Right cardiac atrium (tissue), 5 donors: Measurements from ENCODE around the gene SCARF2. TPM values are rescaled to one million over a fixed set of nuclear protein-coding genes. Genes with fewer than 3 reads are reported as not detected.
"Not testable (repeated sequence)": the region's sequence is repeated elsewhere in the genome, so short reads cannot be mapped to it uniquely, and the experiment has no call there.

ENCODE experiments used
- ATAC-seq, 2 donors: fragments of 200-7000 bp; cut with Tn5 transposase; one replicate each; pipeline versions ENCODE4 v1.8.0 to v1.9.1; 2020; ENCODE audit warnings: moderate library complexity in 2 of 2, mild to moderate bottlenecking in 1 of 2
- DNase-seq, 3 donors: peaks; one replicate each; pipeline ENCODE4 v3.0.0-alpha.2; 2020
- H3K27ac ChIP-seq: one replicate; pipeline ENCODE4 v1.5.1; 2013; ENCODE audit warnings: mild to moderate bottlenecking, low read length, control low read depth, moderate library complexity
- H3K27me3 ChIP-seq: one replicate; pipeline ENCODE4 v1.6.1; 2013; ENCODE audit not compliant: control insufficient read depth, insufficient read depth
- H3K4me1 ChIP-seq: one replicate; pipeline ENCODE4 v1.6.1; 2013; ENCODE audit warnings: low read length; ENCODE audit not compliant: control insufficient read depth, insufficient read depth
- H3K4me3 ChIP-seq: one replicate; pipeline ENCODE4 v1.5.1; 2013; ENCODE audit warnings: low read length, control low read depth
- H3K9me3 ChIP-seq: one replicate; pipeline ENCODE4 v1.6.1; 2013; ENCODE audit warnings: low read length; ENCODE audit not compliant: control insufficient read depth
- WGBS: extraction: QIAGEN DNeasy Blood & Tissue Kit; methylation state at CpG from one replicate; pipeline ENCODE4 v1.1.7; 2013; 5-methylcytosine and 5-hydroxymethylcytosine counted together
- intact Hi-C, 4 donors: fragments of 100-400 bp; cut with DNase I; formaldehyde crosslinking; loops; one replicate each; pipeline versions ENCODE4 v1.11.0 to v1.14.0; 2022 to 2023
- polyA plus RNA-seq: library from polyadenylated mRNA; stranded (reverse); fragments of 200-250 nt; gene quantifications from one replicate; pipeline ENCODE4 v1.2.3, GENCODE V29; 2013
- total RNA-seq, 4 donors: library from RNA; stranded (reverse); fragmentation: NEBNext Ultra II Directional; extraction: Animal tissue kit (Norgen Biotek cat#: 25700); gene quantifications; one replicate each; pipeline ENCODE4 v1.2.1, GENCODE V29; 2021
- donor health status: healthy with polysubstance abuse.
- donor health status: DM: no; HTN: yes; CAD: no.
- donor health status: DM: no; HTN: no; CAD: no.
- donor health status: DM: no; HTN: yes; CAD: no; lungs with severe emphysema.
- donor health status: DM: yes; HTN: yes; CAD: no.

The SCARF2 gene
- total and polyA plus RNA-seq, 5 donors, result 2.9 to 7.1 (median 4.8) TPM

DNA sequence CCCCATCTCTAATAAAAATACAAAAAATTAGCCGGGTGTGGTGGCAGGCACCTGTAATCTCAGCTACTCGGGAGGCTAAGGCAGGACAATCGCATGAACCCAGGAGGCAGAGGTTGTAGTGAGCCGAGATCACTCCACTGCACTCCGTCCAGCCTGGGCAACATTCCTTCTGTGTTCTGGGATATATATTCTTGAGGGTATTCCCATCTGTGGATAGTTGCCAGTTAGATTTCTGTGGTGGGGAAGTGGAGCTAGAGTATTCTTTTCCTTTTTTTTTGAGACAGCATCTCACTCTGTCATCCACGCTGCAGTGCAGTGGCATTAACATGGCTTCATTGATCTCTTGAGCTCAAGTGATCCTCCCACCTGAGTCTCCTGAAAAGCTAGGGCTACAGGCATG is 52.8 kb downstream of the SCARF2 start:
- 86% methylated on average over 6 of the region's 6 CpGs for WGBS
- DNase-seq (no peak), ATAC-seq (no peak)
- Histone ChIP-seq H3K27me3 (no peaks in the 10 kb centered on the region), H3K4me3 (no peak overlapping the region), H3K9me3 (no peaks in the 10 kb centered on the region), H3K27ac (no peak overlapping the region), H3K4me1 (no peaks in the 10 kb centered on the region)
- intact Hi-C loops, result no loop called here

DNA sequence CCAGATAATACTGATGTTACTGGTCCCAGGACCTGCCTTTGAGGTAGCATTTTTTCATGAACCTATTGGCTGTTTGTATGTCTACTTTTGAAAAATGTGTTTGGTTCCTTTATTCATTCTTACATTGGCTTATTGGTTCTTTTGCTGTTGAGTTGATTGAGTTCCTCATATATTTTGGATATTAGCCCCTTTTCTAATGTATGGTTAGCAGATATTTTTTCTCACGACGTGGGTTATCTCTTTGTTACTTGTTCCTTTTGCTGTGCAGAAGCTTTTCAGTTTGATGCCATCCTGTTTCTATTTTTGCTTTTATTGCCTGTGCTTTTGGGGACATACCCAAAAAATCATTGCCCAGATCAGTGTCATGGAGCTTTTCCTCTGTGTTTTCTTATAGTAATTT is 53.5 kb downstream of the SCARF2 start:
- no peak overlapping the region for H3K27ac ChIP-seq
- DNase-seq (no peak), ATAC-seq (no peak)
- no peak overlapping the region for H3K4me3 ChIP-seq
- intact Hi-C loops, result no loop called here
- 73% methylated on average over 2 of the region's 2 CpGs for WGBS
- no peaks in the 10 kb centered on the region for H3K9me3 ChIP-seq
- no peaks in the 10 kb centered on the region for H3K27me3 ChIP-seq
- no peaks in the 10 kb centered on the region for H3K4me1 ChIP-seq

- no peak for ATAC-seq
- Histone ChIP-seq H3K4me3 (no peak overlapping the region), H3K9me3 (no peaks in the 10 kb centered on the region), H3K27me3 (no peaks in the 10 kb centered on the region), H3K4me1 (no peaks in the 10 kb centered on the region), H3K27ac (no peak overlapping the region)
- WGBS, result 82% methylated on average over 9 of the region's 9 CpGs
- DNase-seq, result no peak
- intact Hi-C loops, result no loop called here
These were observed 54.1 kb downstream of the SCARF2 start for GRCh38 chr22:20383538-20383937.

- Histone ChIP-seq H3K27me3 (no peaks in the 10 kb centered on the region), H3K4me3 (no peak overlapping the region), H3K9me3 (no peaks in the 10 kb centered on the region), H3K27ac (no peak overlapping the region), H3K4me1 (no peaks in the 10 kb centered on the region)
- intact Hi-C loops, result no loop called here
- ATAC-seq (no peak), DNase-seq (no peak)
- WGBS, result 8% methylated on average over 1 of the region's 1 CpG
These were observed 57.1 kb downstream of the SCARF2 start for GRCh38 chr22:20380486-20380885.

GRCh38 chr22:20378684-20379083 is 58.9 kb downstream of the SCARF2 start:
- 91% methylated on average over 5 of the region's 5 CpGs for WGBS
- H3K4me1 ChIP-seq, H3K9me3 ChIP-seq, intact Hi-C loops, H3K27ac ChIP-seq, DNase-seq, H3K27me3 ChIP-seq, ATAC-seq, H3K4me3 ChIP-seq: not testable (repeated sequence)

DNA sequence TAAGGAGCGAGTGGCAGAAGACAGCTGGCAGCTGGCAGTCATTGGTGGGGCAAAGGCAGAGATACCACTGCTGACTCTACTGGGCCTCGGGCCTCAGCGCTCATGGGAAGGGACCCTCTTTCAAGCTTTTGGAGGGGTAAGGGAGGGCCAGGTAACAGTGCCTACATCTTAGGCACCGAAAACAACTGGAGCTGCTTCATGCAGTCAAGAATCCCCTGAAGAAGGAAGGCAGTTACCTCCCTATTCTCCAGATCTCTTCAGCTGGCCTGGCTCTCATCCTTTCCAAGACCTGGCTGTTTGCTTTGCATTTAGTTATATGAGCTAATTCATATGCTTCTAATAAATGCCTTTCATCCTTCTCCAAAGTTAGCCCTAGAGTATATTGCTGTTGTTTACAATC is 59.5 kb downstream of the SCARF2 start:
- ATAC-seq, result no peak
- Histone ChIP-seq H3K4me3 (no peak overlapping the region), H3K4me1 (no peaks in the 10 kb centered on the region), H3K9me3 (no peaks in the 10 kb centered on the region), H3K27me3 (no peaks in the 10 kb centered on the region), H3K27ac (no peak overlapping the region)
- no peak for DNase-seq
- intact Hi-C loops, result no loop called here
- WGBS, result 73% methylated on average over 4 of the region's 4 CpGs

GRCh38 chr22:20376983-20377382 is 60.6 kb downstream of the SCARF2 start:
- H3K4me3 ChIP-seq, H3K4me1 ChIP-seq, H3K27me3 ChIP-seq, intact Hi-C loops, ATAC-seq, H3K9me3 ChIP-seq, H3K27ac ChIP-seq, DNase-seq: not testable (repeated sequence)
- WGBS, result 93% methylated on average over 11 of the region's 11 CpGs

- H3K4me1 ChIP-seq, H3K27me3 ChIP-seq, H3K9me3 ChIP-seq, ATAC-seq, DNase-seq, H3K27ac ChIP-seq, H3K4me3 ChIP-seq, intact Hi-C loops: not testable (repeated sequence)
- 90% methylated on average over 8 of the region's 8 CpGs for WGBS
These were observed 61.3 kb downstream of the SCARF2 start for GRCh38 chr22:20376281-20376680.

Other genes starting within 250 kb of the SCARF2 start
- gene RTN4R, start 169.5 kb downstream of the SCARF2 start, total RNA-seq, result 1 to 10 TPM in 3 of 4 donors, under 1 TPM in 1; 0.56 to 1.9 (median 1.2) TPM
- 1.1 TPM for gene RTN4R, start 169.5 kb downstream of the SCARF2 start, polyA plus RNA-seq
- 10 to 100 TPM; 40.0 to 58.3 (median 49.2) TPM for gene DGCR6L, start 117.8 kb downstream of the SCARF2 start, total RNA-seq
- 88.9 TPM for gene DGCR6L, start 117.8 kb downstream of the SCARF2 start, polyA plus RNA-seq
- gene ZNF74, start 43.7 kb downstream of the SCARF2 start, total RNA-seq, result 1 to 10 TPM; 5.4 to 6.5 (median 6.1) TPM
- gene ZNF74, start 43.7 kb downstream of the SCARF2 start, polyA plus RNA-seq, result 3.5 TPM
- gene KLHL22, start 58.0 kb upstream of the SCARF2 start, total RNA-seq, result 10 to 100 TPM; 17.9 to 25.8 (median 20.6) TPM
- gene KLHL22, start 58.0 kb upstream of the SCARF2 start, polyA plus RNA-seq, result 19.1 TPM
- 10 to 100 TPM; 47.3 to 53.4 (median 50.1) TPM for gene MED15, start 69.8 kb upstream of the SCARF2 start, total RNA-seq
- 30.9 TPM for gene MED15, start 69.8 kb upstream of the SCARF2 start, polyA plus RNA-seq